GM19238 (cell line): ENCODE measurements around the gene CDK2AP2.
"Not testable (repeated sequence)": the region's sequence is repeated elsewhere in the genome, so short reads cannot be mapped to it uniquely, and the experiment has no call there.

ENCODE experiments used
- DNase-seq: peaks from one replicate; pipeline ENCODE4 v3.0.0; 2011; ENCODE audit warnings: low spot score; ENCODE audit not compliant: insufficient read length

Gene CDK2AP2

GRCh38 chr11:67489885-67490726 is 17.9 kb downstream of the CDK2AP2 start:
- no peak for DNase-seq

GRCh38 chr11:67489203-67489884 is 18.6 kb downstream of the CDK2AP2 start:
- DNase-seq, result no peak

GRCh38 chr11:67486481-67487195 is 21.3 kb downstream of the CDK2AP2 start:
- DNase-seq, result peak; percentile 77

GRCh38 chr11:67485873-67486361 is 22.0 kb downstream of the CDK2AP2 start:
- not testable (repeated sequence) for DNase-seq

GRCh38 chr11:67484847-67485311 is 23.1 kb downstream of the CDK2AP2 start:
- DNase-seq, result no peak

- DNase-seq, result no peak
Observed at GRCh38 chr11:67483831-67484665, 23.9 kb downstream of the CDK2AP2 start.

GRCh38 chr11:67482827-67483798 is 24.8 kb downstream of the CDK2AP2 start, which contains the start of gene AIP:
AIP (plus strand) TSS chr11:67483026; CDS start chr11:67483159, 133 bp downstream.
- peak; percentile 99 for DNase-seq

- no peak for DNase-seq
Observed at GRCh38 chr11:67482275-67482826, 25.6 kb downstream of the CDK2AP2 start.

- not testable (repeated sequence) for DNase-seq
Observed at GRCh38 chr11:67477344-67478050, 30.5 kb downstream of the CDK2AP2 start.

- not testable (repeated sequence) for DNase-seq
Observed at GRCh38 chr11:67476692-67477091, 31.3 kb downstream of the CDK2AP2 start.

GRCh38 chr11:67472882-67473281 is 35.1 kb downstream of the CDK2AP2 start:
- no peak for DNase-seq

GRCh38 chr11:67470337-67471002 is 37.5 kb downstream of the CDK2AP2 start:
- DNase-seq, result no peak

- DNase-seq, result no peak
Observed at GRCh38 chr11:67469508-67469811, 38.5 kb downstream of the CDK2AP2 start.

GRCh38 chr11:67468759-67469507 is 39.0 kb downstream of the CDK2AP2 start, which contains the start of gene TMEM134:
TMEM134 (minus strand) TSS chr11:67469251; CDS start chr11:67469192, 59 bp downstream.
- peak; percentile 93 for DNase-seq

- DNase-seq, result no peak
Observed at GRCh38 chr11:67468456-67468758, 39.6 kb downstream of the CDK2AP2 start.

- DNase-seq, result no peak
Observed at GRCh38 chr11:67468056-67468455, 39.9 kb downstream of the CDK2AP2 start.

- DNase-seq, result no peak
Observed at GRCh38 chr11:67466962-67467771, 40.8 kb downstream of the CDK2AP2 start.
